Mesenchymal stem cell (in vitro differentiated cells and primary cell): ENCODE data around the gene CCND1.
A peak's percentile ranks its signal among the peaks of the same experiment; 100 is the strongest.

ENCODE experiments used
- DNase-seq: peaks from one replicate; pipeline ENCODE4 v3.0.0-alpha.2; 2013
- H2AFZ ChIP-seq: one replicate; pipeline ENCODE4 v1.6.1; 2013; ENCODE audit warnings: low read depth, mild to moderate bottlenecking, control low read depth, inconsistent platforms, low read length, moderate library complexity
- H2AK5ac ChIP-seq: 2 replicates; pipeline ENCODE4 v1.6.1; 2013; ENCODE audit warnings: low read length, moderate library complexity, mild to moderate bottlenecking, inconsistent platforms; ENCODE audit not compliant: severe bottlenecking
- H2BK120ac ChIP-seq: one replicate; pipeline ENCODE4 v1.6.1; 2013; ENCODE audit warnings: low read depth, mild to moderate bottlenecking, inconsistent platforms, low read length, moderate library complexity
- H2BK12ac ChIP-seq, 2 experiments: one replicate each; pipeline ENCODE4 v1.6.1; 2013; ENCODE audit warnings: inconsistent platforms in 2 of 2, low read length in 2 of 2, mild to moderate bottlenecking in 2 of 2, moderate library complexity in 2 of 2, control low read depth in 1 of 2
- H2BK15ac ChIP-seq: one replicate; pipeline ENCODE4 v1.6.1; 2013; ENCODE audit warnings: mild to moderate bottlenecking, low read depth, inconsistent platforms; ENCODE audit not compliant: poor library complexity, severe bottlenecking
- H2BK5ac ChIP-seq: 2 replicates; pipeline ENCODE4 v1.6.1; 2013; ENCODE audit warnings: low read depth, mild to moderate bottlenecking, low read length, control low read depth, inconsistent platforms; ENCODE audit not compliant: poor library complexity, severe bottlenecking
- H3K14ac ChIP-seq, 2 experiments: one replicate each; pipeline ENCODE4 v1.6.1; 2013; ENCODE audit warnings: inconsistent platforms in 2 of 2, low read length in 2 of 2, control low read depth in 1 of 2, mild to moderate bottlenecking in 1 of 2, moderate library complexity in 1 of 2
- H3K18ac ChIP-seq, 2 experiments: one replicate each; pipeline ENCODE4 v1.6.1; 2013; ENCODE audit warnings: inconsistent platforms in 2 of 2, low read length in 2 of 2, control low read depth in 1 of 2, low read depth in 1 of 2, mild to moderate bottlenecking in 1 of 2
- H3K23ac ChIP-seq, 2 experiments: one replicate each; pipeline ENCODE4 v1.6.1; 2013; ENCODE audit warnings: inconsistent platforms in 2 of 2, low read length in 2 of 2, mild to moderate bottlenecking in 2 of 2, moderate library complexity in 2 of 2, control low read depth in 1 of 2
- H3K27ac ChIP-seq: 2 replicates; pipeline ENCODE4 v1.5.1; 2013; ENCODE audit warnings: mild to moderate bottlenecking, moderate library complexity, low read length, control low read depth, inconsistent platforms; ENCODE audit not compliant: poor library complexity, severe bottlenecking
- H3K27me3 ChIP-seq, 2 experiments: 2 replicates each; pipeline versions ENCODE4 v1.6.1 to v1.7.0; 2013; ENCODE audit warnings: low read length in 2 of 2, mild to moderate bottlenecking in 2 of 2, moderate library complexity in 2 of 2, control low read depth in 1 of 2, inconsistent platforms in 1 of 2; ENCODE audit not compliant: control insufficient read depth in 1 of 2, insufficient read depth in 1 of 2
- H3K36me3 ChIP-seq, 2 experiments: 2 replicates each; pipeline versions ENCODE4 v1.6.1 to v1.7.0; 2013; ENCODE audit warnings: low read length in 2 of 2, control low read depth in 1 of 2, inconsistent platforms in 1 of 2, low read depth in 1 of 2, mild to moderate bottlenecking in 1 of 2; ENCODE audit not compliant: insufficient read depth in 2 of 2, control insufficient read depth in 1 of 2
- H3K4ac ChIP-seq, 2 experiments: one replicate each; pipeline ENCODE4 v1.6.1; 2013; ENCODE audit warnings: inconsistent platforms in 2 of 2, low read length in 2 of 2, mild to moderate bottlenecking in 2 of 2, moderate library complexity in 2 of 2, control low read depth in 1 of 2, low read depth in 1 of 2
- H3K4me1 ChIP-seq: 2 replicates; pipeline ENCODE4 v1.6.1; 2013; ENCODE audit warnings: low read depth, low read length, control low read depth; ENCODE audit not compliant: control insufficient read depth, insufficient read depth
- H3K4me2 ChIP-seq: 2 replicates; pipeline ENCODE4 v1.6.1; 2013; ENCODE audit warnings: low read length, mild to moderate bottlenecking, inconsistent platforms; ENCODE audit not compliant: poor library complexity, severe bottlenecking
- H3K4me3 ChIP-seq, 2 experiments: 2 replicates each; pipeline versions ENCODE4 v1.5.1 to v1.7.0; 2013; ENCODE audit warnings: low read length in 2 of 2, mild to moderate bottlenecking in 2 of 2, control low read depth in 1 of 2, low read depth in 1 of 2; ENCODE audit not compliant: insufficient read depth in 1 of 2
- H3K79me1 ChIP-seq: replicated peaks from 2 replicates; pipeline ENCODE4 v1.6.1; 2013; ENCODE audit warnings: mild to moderate bottlenecking, control low read depth, low read length, inconsistent platforms; ENCODE audit not compliant: poor library complexity, severe bottlenecking
- H3K9ac ChIP-seq: 2 replicates; pipeline ENCODE4 v1.7.0; 2013; ENCODE audit warnings: mild to moderate bottlenecking, low read length, moderate library complexity
- H3K9me3 ChIP-seq: 2 replicates; pipeline ENCODE4 v1.7.0; 2013; ENCODE audit warnings: mild to moderate bottlenecking, low read length; ENCODE audit not compliant: control insufficient read depth
- H4K8ac ChIP-seq: one replicate; pipeline ENCODE4 v1.6.1; 2013; ENCODE audit warnings: inconsistent platforms, mild to moderate bottlenecking, low read length, moderate library complexity
- H4K91ac ChIP-seq: one replicate; pipeline ENCODE4 v1.6.1; 2013; ENCODE audit warnings: mild to moderate bottlenecking, low read length, inconsistent platforms
- WGBS: methylation state at CpG from one replicate; pipeline ENCODE4 v1.1.7; 2013; ENCODE audit warnings: mixed read lengths; 5-methylcytosine and 5-hydroxymethylcytosine counted together

The CCND1 gene

DNA sequence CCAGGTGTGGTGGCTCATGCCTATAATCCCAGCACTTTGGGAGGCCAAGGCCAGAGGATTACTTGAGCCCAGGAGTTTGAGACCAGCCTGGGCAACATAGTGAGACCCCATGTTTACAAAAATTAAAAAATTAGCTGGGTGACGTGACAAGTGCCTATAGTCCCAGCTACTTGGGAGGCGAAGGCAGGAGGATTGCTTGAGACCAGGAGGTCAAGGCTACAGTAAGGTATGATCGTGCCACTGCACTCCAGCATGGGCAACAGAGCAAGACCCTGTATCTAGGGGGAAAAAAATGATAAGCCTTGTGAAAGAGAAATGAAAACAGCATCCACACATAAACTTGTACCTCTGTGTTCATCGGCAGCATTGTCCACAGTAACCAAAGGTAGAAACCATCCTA lies 8.1 kb upstream of the CCND1 start:
- WGBS: 99% methylated on average over 4 of the region's 4 CpGs
- Histone ChIP-seq H3K9ac (no peak overlapping the region), H2BK120ac (no peak overlapping the region), H2AFZ (no peak overlapping the region), H3K9me3 (peaks cover 10% of the 10 kb centered on the region), H3K4me2 (no peak overlapping the region), H3K27ac (no peak overlapping the region), H2BK5ac (no peak overlapping the region), H3K27me3 (peaks cover 0 to 10% of the 10 kb centered on the region in 2 experiments), H3K4me1 (peaks cover 22% of the 10 kb centered on the region), H3K4ac (no peak overlapping the region), H3K18ac (no peak overlapping the region), H2BK15ac (no peak overlapping the region), H3K4me3 (no peak overlapping the region), H3K23ac (no peak overlapping the region), H3K36me3 (no peaks in the 10 kb centered on the region), H4K8ac (no peak overlapping the region), H3K14ac (no peak overlapping the region), H2BK12ac (no peak overlapping the region), H2AK5ac (no peak overlapping the region), H3K79me1 (peaks cover under 1% of the 10 kb centered on the region), H4K91ac (no peak overlapping the region)
- DNase-seq: no peak

DNA sequence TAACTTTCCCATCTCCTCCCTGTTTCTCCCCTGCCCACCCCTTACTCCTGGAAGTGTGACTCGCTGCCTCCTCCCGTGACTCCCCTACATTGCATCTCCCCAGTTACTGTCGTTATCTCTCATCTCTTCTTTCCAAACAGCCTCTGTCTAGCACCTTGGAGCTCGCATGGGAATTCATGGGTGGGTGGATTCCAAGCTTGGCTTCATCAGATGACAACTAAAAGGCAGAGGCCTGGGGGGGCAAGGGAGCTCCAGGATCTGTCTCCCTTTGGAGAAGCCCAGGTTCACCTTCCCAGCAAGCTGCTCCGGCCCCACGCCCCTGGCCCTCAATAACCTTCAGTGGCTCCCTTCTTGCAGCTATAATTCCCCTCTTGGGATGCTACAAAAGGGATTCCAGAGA lies 6.9 kb upstream of the CCND1 start:
- no peak overlapping the region for H3K4ac ChIP-seq
- H2BK120ac ChIP-seq: no peak overlapping the region
- no peak for DNase-seq
- H3K4me1 ChIP-seq: peaks cover 27% of the 10 kb centered on the region
- no peak overlapping the region for H3K14ac ChIP-seq
- H4K8ac ChIP-seq: no peak overlapping the region
- no peak overlapping the region for H2BK12ac ChIP-seq
- H2AK5ac ChIP-seq: no peak overlapping the region
- 87% methylated on average over 4 of the region's 6 CpGs for WGBS
- no peak overlapping the region for H2AFZ ChIP-seq
- no peak overlapping the region for H3K4me2 ChIP-seq
- no peak overlapping the region for H3K27ac ChIP-seq
- peaks cover 3% of the 10 kb centered on the region for H3K79me1 ChIP-seq
- H4K91ac ChIP-seq: no peak overlapping the region
- peaks cover 9% of the 10 kb centered on the region for H3K9me3 ChIP-seq
- H3K4me3 ChIP-seq: no peak overlapping the region
- no peak overlapping the region for H3K18ac ChIP-seq
- H3K9ac ChIP-seq: no peak overlapping the region
- no peak overlapping the region for H2BK5ac ChIP-seq
- peak overlapping the region in 1 of 2 experiments; percentile 24 for H3K23ac ChIP-seq
- H2BK15ac ChIP-seq: no peak overlapping the region
- H3K36me3 ChIP-seq: no peaks in the 10 kb centered on the region
- peaks cover 0 to 10% of the 10 kb centered on the region in 2 experiments for H3K27me3 ChIP-seq

DNA sequence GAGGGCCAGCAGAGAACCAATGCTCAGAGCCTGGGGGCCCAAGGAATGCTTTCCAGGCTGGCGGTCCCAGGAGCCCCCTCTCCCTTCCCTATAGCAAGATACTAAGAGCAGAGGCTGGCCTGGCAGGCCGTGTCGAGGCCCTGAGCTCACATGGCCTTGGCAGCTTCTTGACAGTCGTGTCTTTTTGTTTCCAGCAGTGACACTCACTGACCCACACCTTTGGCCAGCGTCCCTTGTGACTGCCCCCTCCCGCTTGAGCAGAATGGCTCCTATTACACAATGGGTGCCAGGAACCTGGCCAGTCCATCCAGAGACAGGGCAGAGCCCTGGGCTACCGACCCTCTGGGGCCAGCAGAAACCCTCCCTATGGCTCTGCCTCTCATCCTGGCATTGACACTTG lies 6.4 kb upstream of the CCND1 start:
- WGBS: 91% methylated on average over 7 of the region's 7 CpGs
- no peak overlapping the region for H2BK15ac ChIP-seq
- H3K9me3 ChIP-seq: peaks cover 6% of the 10 kb centered on the region

DNA sequence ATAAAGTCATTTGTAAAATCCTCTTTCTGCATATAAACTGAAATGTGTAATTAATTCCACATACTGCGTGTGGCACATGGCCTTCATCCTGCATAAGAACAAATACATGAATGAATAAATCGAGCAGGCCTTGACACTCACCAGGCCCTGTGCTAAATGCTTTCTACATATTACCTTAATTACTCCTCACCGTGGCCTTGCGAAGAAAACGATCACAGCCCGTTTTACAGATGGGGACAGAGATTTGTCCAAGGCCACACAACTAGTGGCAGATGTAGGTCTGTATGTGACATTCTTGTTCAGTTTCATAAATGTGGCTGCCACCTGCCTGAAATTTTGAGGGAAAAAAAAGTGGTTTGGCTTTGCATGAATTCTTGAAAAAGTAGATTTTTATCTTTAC lies 5.8 kb upstream of the CCND1 start:
- H4K8ac ChIP-seq: no peak overlapping the region
- peaks cover 28% of the 10 kb centered on the region for H3K4me1 ChIP-seq
- DNase-seq: no peak
- H3K23ac ChIP-seq: no peak overlapping the region
- H3K4ac ChIP-seq: no peak overlapping the region
- no peak overlapping the region for H2BK15ac ChIP-seq
- no peak overlapping the region for H2BK5ac ChIP-seq
- H3K9ac ChIP-seq: no peak overlapping the region
- H3K4me3 ChIP-seq: no peak overlapping the region
- no peak overlapping the region for H3K18ac ChIP-seq
- peaks cover 2% of the 10 kb centered on the region for H3K9me3 ChIP-seq
- no peak overlapping the region for H3K4me2 ChIP-seq
- no peak overlapping the region for H3K14ac ChIP-seq
- H2BK12ac ChIP-seq: no peak overlapping the region
- H2AFZ ChIP-seq: no peak overlapping the region
- WGBS: 75% methylated on average over 6 of the region's 6 CpGs
- H3K27me3 ChIP-seq: peaks cover 0 to 10% of the 10 kb centered on the region in 2 experiments
- H3K36me3 ChIP-seq: no peaks in the 10 kb centered on the region
- no peak overlapping the region for H4K91ac ChIP-seq
- H3K79me1 ChIP-seq: peaks cover 3% of the 10 kb centered on the region
- no peak overlapping the region for H2BK120ac ChIP-seq
- H3K27ac ChIP-seq: no peak overlapping the region
- no peak overlapping the region for H2AK5ac ChIP-seq

More for the DNA sequence above, 6.4 kb upstream of the CCND1 start:
- Histone ChIP-seq H3K4ac (no peak overlapping the region), H2BK5ac (no peak overlapping the region), H3K4me2 (no peak overlapping the region), H3K4me1 (peaks cover 27% of the 10 kb centered on the region), H4K91ac (no peak overlapping the region), H3K36me3 (no peaks in the 10 kb centered on the region), H4K8ac (no peak overlapping the region), H2BK120ac (no peak overlapping the region), H3K18ac (peak overlapping the region in 1 of 2 experiments; percentile 5), H2AFZ (no peak overlapping the region), H3K23ac (no peak overlapping the region), H3K79me1 (peaks cover 3% of the 10 kb centered on the region), H3K27ac (no peak overlapping the region), H2BK12ac (peak overlapping the region; percentile 38 to 88), H3K9ac (no peak overlapping the region), H2AK5ac (no peak overlapping the region), H3K27me3 (peaks cover 0 to 10% of the 10 kb centered on the region in 2 experiments), H3K4me3 (no peak overlapping the region), H3K14ac (no peak overlapping the region)
- DNase-seq: no peak
